Pancreas (tissue), 10 donors: ENCODE measurements around the gene LTBP2. TPM values are rescaled to one million over a fixed set of nuclear protein-coding genes. Genes with fewer than 3 reads are reported as not detected.

ENCODE experiments used
- ATAC-seq, 4 donors: fragments of 200-7000 bp; cut with Tn5 transposase; one replicate each; pipeline versions ENCODE4 v1.8.0 to v1.9.1; 2020; ENCODE audit warnings: mild to moderate bottlenecking in 4 of 4, moderate library complexity in 4 of 4
- DNase-seq, 6 donors: peaks; one replicate each; pipeline ENCODE4 v3.0.0-alpha.2; 2020
- FAIRE-seq: peaks from 2 replicates; lab custom pipeline; 2012; peaks lifted over from hg19 to GRCh38; lab: Jason Lieb, UNC
- H3K27ac ChIP-seq, 4 donors: fragments of 200-600 bp; sonication (generic); 1 replicate in 3 of 4; 2 replicates in 1 of 4; pipeline versions ENCODE4 v1.5.0 to v1.8.0; 2020
- H3K27me3 ChIP-seq, 4 donors: fragments of 200-600 bp; one replicate each; pipeline ENCODE4 v1.8.0; 2021
- H3K36me3 ChIP-seq, 3 donors: fragments of 200-600 bp; sonication (generic) in 1 of 3; one replicate each; pipeline versions ENCODE4 v1.5.0 to v1.8.0; 2020 to 2021
- H3K4me1 ChIP-seq, 3 donors: fragments of 200-600 bp; one replicate each; pipeline ENCODE4 v1.8.0; 2021
- H3K4me3 ChIP-seq, 4 donors: fragments of 200-600 bp; sonication (generic) in 2 of 4; one replicate each; pipeline versions ENCODE4 v1.5.0 to v1.8.0; 2020 to 2021
- H3K9me3 ChIP-seq, 4 donors: fragments of 200-600 bp; one replicate each; pipeline ENCODE4 v1.8.0; 2021
- CTCF ChIP-seq, 4 donors: fragments of 200-600 bp; sonication (generic) in 3 of 4; IDR thresholded peaks; one replicate each; pipeline versions ENCODE4 v1.5.0 to v1.8.0; 2021; ENCODE audit warnings: antibody characterized with exemption in 4 of 4
- WGBS, 2 donors: extraction: QIAGEN DNeasy Blood & Tissue Kit; methylation state at CpG; one replicate each; pipeline ENCODE4 v1.1.7; 2013; 5-methylcytosine and 5-hydroxymethylcytosine counted together
- intact Hi-C, 3 donors: fragments of 100-400 bp; cut with DNase I; formaldehyde crosslinking; loops; one replicate each; pipeline versions ENCODE4 v1.11.1 to v1.14.2; 2022
- polyA plus RNA-seq, 2 donors: library from polyadenylated mRNA; stranded (reverse); fragments of 200-250 nt; gene quantifications; one replicate each; pipeline ENCODE4 v1.2.3, GENCODE V29; 2013
- total RNA-seq, 6 donors: library from RNA; stranded (reverse); fragmentation: NEBNext Ultra II Directional in 4 of 6; extraction: Animal tissue kit (Norgen Biotek cat#: 25700) in 4 of 6; gene quantifications; one replicate each; pipeline versions ENCODE4 v1.2.1 to v1.2.4, GENCODE V29; 2021 to 2023
- donor health status: healthy with polysubstance abuse.
- donor health status: DM: no; HTN: no; CAD: no; lungs with moderate emphysema.
- donor health status: DM: no; HTN: no; CAD: no.
- donor health status: control.
- donor health status: control.
- donor health status: Bipolar disorder and iron deficiency.
- donor health status: DM: yes; HTN: yes; CAD: no.
- donor health status: DM: no; HTN: no; CAD: no.
- donor health status: DM: no; HTN: no; CAD: no.
- donor health status: DM: yes; HTN: yes; CAD: no.

LTBP2 gene
- total and polyA plus RNA-seq, 8 donors = 1.8 to 18.1 (median 4.7) TPM

GRCh38 chr14:74656964-74657363 lies 44.9 kb upstream of the LTBP2 start:
- H3K9me3 ChIP-seq = no peaks in the 10 kb centered on the region
- intact Hi-C loops = no loop called here
- H3K27me3 ChIP-seq = no peaks in the 10 kb centered on the region
- WGBS, 2 donors = 89 to 90% methylated on average over 3 of the region's 3 CpGs
- TF ChIP-seq CTCF (IDR thresholded peaks at IDR 0.05) = no peak
- peaks cover 0 to 4% (median 0%) of the 10 kb centered on the region in 3 donors for H3K36me3 ChIP-seq
- no peak overlapping the region for H3K4me3 ChIP-seq
- no peak for DNase-seq
- H3K27ac ChIP-seq = no peak overlapping the region
- FAIRE-seq = no peak
- H3K4me1 ChIP-seq = no peaks in the 10 kb centered on the region
- ATAC-seq = no peak

- no peak for ATAC-seq
- WGBS, 2 donors = 88 to 96% methylated on average over 2 of the region's 2 CpGs
- Histone ChIP-seq H3K4me1 (no peaks in the 10 kb centered on the region), H3K9me3 (no peaks in the 10 kb centered on the region), H3K27ac (no peak overlapping the region), H3K4me3 (no peak overlapping the region), H3K27me3 (no peaks in the 10 kb centered on the region), H3K36me3 (no peaks in the 10 kb centered on the region)
- no peak for TF ChIP-seq CTCF (IDR thresholded peaks at IDR 0.05)
- no peak for DNase-seq
- FAIRE-seq = no peak
- intact Hi-C loops = no loop called here
Observed at GRCh38 chr14:74655599-74656395, 43.8 kb upstream of the LTBP2 start.

DNA sequence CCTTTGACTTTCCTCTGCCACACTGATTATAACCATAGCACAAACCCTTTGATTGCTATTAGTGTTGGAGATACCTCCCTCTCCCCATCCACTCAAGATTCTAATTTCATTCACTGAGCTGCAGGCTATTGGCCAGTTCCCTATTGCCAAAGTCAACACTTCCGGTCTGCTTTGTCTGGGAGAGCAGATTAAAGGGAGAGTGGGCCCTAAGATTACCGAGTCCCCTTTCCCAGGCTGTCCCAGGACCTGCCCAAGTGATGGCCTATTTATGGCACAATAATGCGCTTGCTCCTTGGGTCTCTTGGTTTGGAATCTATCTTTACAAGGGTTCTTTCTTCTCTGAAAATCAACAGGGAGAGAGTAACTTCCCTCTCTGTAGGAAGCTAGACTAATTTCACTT lies 42.9 kb upstream of the LTBP2 start:
- no peak overlapping the region for H3K27ac ChIP-seq
- no peak overlapping the region for H3K4me3 ChIP-seq
- no peak for TF ChIP-seq CTCF (IDR thresholded peaks at IDR 0.05)
- no peaks in the 10 kb centered on the region for H3K36me3 ChIP-seq
- H3K4me1 ChIP-seq = no peaks in the 10 kb centered on the region
- no peaks in the 10 kb centered on the region for H3K9me3 ChIP-seq
- FAIRE-seq = no peak
- ATAC-seq = no peak
- 75% methylated on average over 3 of the region's 3 CpGs for WGBS, 2 donors
- no peak for DNase-seq
- intact Hi-C loops = no loop called here
- no peaks in the 10 kb centered on the region for H3K27me3 ChIP-seq

DNA sequence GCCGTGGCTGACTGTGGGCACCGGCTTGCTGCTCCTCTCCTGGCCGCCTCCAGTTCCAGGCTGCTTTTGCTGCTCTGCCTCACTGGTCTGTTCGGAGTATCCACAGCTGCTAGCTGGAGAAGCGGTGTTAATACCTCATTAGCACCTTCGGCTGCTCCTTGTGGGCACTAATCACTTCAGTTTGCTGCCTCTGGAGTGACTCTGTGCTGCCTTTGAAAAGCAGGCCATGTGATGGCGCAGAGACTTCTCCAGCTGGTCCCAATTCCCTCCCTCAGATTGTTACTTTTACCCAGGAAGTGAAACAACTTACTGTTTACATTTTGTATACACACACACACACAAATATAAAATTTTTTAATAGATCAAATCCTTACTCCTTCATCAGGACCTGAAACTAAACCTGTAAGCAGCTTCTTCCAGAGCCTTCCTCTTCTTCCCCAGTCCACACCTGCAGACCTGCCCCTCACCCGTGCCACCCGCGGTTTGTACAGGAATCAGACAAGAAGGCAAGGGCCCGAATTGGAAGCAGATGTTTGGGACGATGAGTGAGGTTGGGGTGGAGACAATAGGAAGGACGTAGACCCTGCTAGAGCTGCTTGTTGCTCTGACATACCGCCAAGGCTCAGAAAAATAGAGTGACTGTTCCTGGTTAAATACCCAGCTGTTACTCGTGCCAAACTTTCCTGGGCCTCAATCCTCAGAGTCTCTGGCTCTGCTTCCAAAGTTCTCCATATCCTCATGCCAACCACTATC lies 41.5 kb upstream of the LTBP2 start:
- ATAC-seq = no peak
- no peak overlapping the region for H3K27ac ChIP-seq

More for the DNA sequence above, 41.5 kb upstream of the LTBP2 start:
- H3K36me3 ChIP-seq = no peaks in the 10 kb centered on the region
- TF ChIP-seq CTCF (IDR thresholded peaks at IDR 0.05) = no peak
- DNase-seq (no peak), FAIRE-seq (no peak)
- WGBS, 2 donors = 82 to 83% methylated on average over 15 of the region's 15 CpGs
- intact Hi-C loops = no loop called here
- H3K4me1 ChIP-seq = no peaks in the 10 kb centered on the region
- H3K27me3 ChIP-seq = no peaks in the 10 kb centered on the region
- H3K4me3 ChIP-seq = no peak overlapping the region
- H3K9me3 ChIP-seq = no peaks in the 10 kb centered on the region
